GM19193 (cell line): Measurements from ENCODE around the gene MAGI3.

Source experiments
- POLR2A ChIP-seq: IDR thresholded peaks from 4 replicates; pipeline ENCODE4 v1.6.1; 2011; ENCODE audit not compliant: insufficient read depth, insufficient read length; ENCODE audit errors: extremely low read depth

Gene MAGI3

DNA sequence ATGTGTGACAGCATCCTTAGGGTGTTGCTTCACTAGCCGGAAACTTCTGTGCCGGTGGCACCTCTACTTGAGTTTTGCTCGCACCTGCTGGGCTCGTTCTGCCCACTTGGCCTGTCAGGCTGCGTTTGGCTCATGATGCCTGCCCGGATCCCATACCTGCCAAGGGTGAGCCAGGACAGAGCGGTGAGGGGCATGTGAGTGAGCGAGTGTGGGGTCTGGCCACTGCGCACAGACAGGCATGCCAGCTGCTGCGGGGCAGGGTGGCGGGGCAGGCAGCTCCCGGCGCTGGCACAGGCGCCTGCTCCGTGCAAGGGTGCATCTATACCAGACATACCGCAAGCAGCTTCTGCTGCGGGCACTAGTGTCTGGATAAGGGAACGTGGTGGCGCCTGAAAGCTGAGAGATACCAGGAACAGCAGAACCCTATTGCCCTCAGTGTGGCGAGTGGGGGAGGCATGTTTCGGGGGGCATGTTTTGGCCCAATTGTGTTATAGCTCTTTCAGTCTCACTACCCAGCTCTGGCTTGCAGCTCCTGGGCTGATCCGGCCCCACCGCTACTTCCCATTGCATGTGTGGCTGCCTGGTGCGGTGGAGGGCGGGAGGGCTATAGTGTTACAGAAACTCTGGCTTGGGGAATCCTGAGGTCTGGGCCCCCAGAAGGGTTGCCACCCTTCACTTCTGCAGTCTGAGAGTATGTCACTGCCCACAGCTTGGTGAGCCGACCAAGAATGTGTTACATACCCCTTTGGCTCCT is 32.2 kb downstream of the MAGI3 start:
- no peak for TF ChIP-seq POLR2A

- no peak for TF ChIP-seq POLR2A
Measured at GRCh38 chr1:113423826-113424225, 33.5 kb downstream of the MAGI3 start.

GRCh38 chr1:113429461-113430153 is 39.3 kb downstream of the MAGI3 start:
- no peak for TF ChIP-seq POLR2A

DNA sequence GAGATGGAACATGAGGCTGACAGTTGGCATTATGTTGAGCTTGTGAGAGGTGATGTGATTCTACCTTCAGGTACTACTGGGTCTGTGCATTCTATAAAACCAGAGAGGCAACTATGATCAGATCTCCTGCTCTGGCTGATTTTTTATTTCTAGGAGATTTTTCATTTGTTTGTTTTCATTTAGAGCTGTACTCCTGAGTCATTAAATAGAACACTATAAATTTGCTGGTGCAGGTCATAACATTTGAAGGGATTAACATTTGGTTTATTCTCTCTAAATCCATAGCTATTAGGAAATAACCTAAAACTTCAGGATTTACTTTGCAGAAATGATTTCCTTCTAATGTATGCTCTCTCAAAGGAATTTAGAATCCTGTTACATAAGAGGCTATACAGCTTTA is 42.9 kb downstream of the MAGI3 start:
- TF ChIP-seq POLR2A = no peak

GRCh38 chr1:113434081-113434873 is 44.0 kb downstream of the MAGI3 start:
- TF ChIP-seq POLR2A = no peak

DNA sequence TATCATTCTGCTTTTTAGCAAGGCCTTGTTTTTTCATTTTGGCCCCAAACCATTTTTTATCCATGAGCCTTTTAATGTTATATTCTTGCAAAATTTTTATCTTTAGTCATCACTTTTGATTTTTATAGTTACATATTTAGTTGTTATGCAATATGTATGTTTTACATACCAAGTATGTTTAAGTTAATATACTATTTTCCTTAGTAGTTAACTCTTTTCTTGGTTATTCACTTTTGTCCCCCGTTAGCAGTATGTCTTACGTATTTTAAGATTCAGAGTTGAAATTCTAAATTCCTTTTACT is 44.5 kb downstream of the MAGI3 start:
- TF ChIP-seq POLR2A = no peak

DNA sequence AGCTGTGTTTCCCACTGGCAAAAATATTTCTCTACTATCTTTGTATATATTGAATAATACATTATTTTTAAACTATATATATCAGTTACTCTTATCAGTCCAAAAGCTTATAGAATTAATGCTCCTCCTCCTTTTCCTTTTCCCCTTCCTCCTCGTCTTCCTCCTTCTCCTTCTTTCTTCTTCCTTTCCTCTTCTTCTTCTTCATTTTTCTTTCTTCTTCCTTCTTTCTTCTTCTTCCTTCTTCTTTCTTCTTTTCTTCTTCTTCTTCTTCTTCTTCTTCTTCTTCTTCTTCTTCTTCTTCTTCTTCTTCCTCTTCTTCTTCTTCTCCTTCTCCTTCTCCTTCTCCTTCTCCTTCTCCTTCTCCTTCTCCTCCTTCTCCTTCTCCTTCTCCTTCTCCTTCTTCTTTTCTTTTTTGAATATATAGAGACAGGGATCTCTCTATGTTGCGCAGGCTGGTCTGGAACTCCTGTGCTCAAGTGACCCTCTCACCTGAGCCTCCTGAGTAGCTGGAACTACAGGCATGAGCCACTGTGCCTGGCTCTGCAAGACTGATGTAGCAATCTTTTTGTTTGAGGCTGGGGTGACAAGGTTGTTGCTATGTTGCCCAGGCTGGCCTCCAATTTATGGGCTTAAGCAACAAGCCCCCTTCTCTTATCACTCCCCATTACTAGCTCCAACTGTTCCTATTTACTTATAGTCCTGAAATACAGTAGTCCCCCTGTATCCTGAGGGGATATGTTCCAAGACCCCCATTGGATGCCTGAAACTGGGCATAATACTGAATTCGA is 47.4 kb downstream of the MAGI3 start:
- TF ChIP-seq POLR2A = no peak

GRCh38 chr1:113438505-113439276 is 48.4 kb downstream of the MAGI3 start:
- no peak for TF ChIP-seq POLR2A

GRCh38 chr1:113439277-113439670 is 49.0 kb downstream of the MAGI3 start:
- no peak for TF ChIP-seq POLR2A

DNA sequence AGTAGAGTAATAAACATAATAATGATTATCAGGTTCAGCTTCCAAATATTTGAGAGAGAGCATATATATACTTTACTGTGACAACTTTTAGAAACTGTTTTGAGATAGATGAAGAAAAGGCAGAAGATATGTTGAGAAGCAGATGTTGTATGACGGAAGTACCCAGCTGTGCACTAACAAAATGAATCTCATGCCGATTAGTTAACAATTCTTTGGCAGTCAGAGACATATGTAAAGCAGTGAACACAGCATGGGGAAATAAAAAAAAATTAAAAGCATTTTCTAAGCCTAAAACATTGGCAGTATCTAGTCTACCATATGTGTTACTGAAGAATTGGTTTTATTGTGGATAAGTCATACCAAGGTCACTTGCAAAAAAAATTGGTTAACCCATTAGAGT is 51.8 kb downstream of the MAGI3 start:
- no peak for TF ChIP-seq POLR2A

DNA sequence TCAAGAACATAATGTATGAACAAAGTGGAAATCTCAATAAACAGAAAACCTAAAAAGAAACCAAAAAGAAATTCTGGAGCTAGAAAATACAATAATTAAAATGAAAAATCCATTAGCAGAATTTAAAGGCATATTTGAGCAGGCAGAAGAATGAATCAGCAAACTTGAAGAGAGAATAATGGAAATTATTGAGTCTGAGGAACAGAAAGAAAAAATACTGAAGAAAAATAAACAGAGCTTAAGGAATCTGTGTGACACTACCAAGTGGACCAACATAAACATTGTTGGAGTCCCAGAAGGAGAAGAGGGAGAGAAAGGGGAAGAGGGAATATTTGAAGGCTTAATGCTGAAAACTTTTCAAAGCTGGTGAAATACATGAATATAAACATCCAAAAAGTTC is 54.5 kb downstream of the MAGI3 start:
- TF ChIP-seq POLR2A = no peak

- TF ChIP-seq POLR2A = no peak
Measured at GRCh38 chr1:113451710-113452109, 61.4 kb downstream of the MAGI3 start.

DNA sequence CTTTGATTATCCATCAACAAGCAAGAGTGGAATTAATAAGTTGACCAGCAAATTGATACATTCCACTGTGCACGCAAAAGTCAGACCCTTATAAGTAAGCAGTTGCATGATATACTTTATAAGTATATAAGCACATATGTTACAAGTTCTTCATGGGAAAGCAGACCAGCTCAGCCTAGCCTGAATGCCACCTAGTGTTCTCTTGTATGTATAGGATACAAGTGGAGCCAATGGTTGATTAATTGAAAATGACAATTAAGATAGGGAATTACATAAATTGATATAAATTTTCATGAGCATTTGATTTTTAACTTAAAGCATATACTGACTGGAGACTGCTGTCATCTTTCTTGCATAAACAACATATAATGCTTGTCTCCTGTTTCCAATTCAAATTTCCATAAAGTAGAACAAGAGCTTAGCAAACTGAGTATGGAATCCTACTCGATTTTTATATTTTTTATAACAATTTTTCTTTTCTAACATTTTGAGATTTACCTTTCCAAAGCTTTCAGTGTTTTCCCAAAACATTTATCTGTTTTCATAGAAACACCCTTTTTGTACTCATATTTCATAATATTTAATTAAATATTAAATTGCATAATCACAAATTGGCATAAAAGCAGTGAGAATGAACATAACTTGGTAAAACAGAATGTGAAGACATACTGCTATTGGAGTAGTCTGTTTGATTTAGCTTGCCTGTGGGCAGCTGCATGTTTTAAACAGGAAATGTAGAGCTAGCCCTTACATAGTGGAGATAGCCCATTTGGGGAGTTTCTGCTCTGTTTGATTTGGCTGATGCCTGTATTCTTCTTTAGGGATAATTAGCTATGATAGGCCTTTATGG is 62.8 kb downstream of the MAGI3 start:
- no peak for TF ChIP-seq POLR2A

- no peak for TF ChIP-seq POLR2A
Measured at GRCh38 chr1:113453771-113454083, 63.4 kb downstream of the MAGI3 start.

- TF ChIP-seq POLR2A = no peak
Measured at GRCh38 chr1:113455374-113455773, 65.1 kb downstream of the MAGI3 start.
